ENCODE results near the gene LARGE1. TPM values are rescaled to one million over a fixed set of nuclear protein-coding genes. Genes with fewer than 3 reads are reported as not detected.

LARGE1 gene
- total and polyA plus RNA-seq, 2 of the 8 experiments (the other 6 are each of a cell fraction or from before 2014, with no cell fraction given): 43.7 to 83.0 TPM

DNA sequence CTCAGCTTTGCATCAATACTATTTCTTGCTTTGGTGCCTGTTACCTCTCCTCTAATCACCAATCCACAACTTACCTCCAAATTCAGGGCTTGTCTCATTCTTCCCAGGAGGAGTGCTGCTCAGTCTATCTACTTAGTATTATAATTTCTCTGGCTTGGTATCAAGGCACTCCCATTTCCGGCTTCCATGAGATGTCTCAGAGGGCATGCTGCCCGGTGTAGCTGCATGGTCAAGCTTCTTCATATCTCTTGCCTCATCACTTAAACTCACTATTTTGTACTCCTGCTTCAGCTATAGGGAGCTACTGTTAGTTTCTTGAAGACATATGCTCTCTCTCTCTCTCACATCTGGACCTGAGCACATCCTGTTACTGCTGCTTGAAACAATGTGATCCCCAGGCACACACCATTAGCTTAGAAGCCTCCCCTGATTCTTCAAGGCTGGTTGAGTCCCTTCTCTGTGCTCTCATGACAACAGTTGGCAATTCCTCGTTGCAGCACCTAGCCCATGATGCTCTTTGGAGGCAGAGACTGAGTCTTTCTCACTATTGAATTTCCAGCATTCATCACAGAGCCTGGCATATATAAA is 679.3 kb downstream of the LARGE1 start:
- no peak overlapping the region for H3K9ac ChIP-seq (replicated peaks in 1 of 4; ENCODE audit: extremely low read depth in 1 of 4, low read depth in 3 of 4, low read length in 3 of 4)
- no peaks in the 10 kb centered on the region for H3K36me3 ChIP-seq (ENCODE audit: control insufficient read depth in 2 of 4, insufficient read depth in 4 of 4, low read length in 3 of 4)
- H4K5ac ChIP-seq (ENCODE audit: insufficient read length, low read depth, low read length): no peak overlapping the region
- no peaks in the 10 kb centered on the region for H3K79me2 ChIP-seq (ENCODE audit: control insufficient read depth in 1 of 2, insufficient read depth in 2 of 2, low read length in 2 of 2)
- ChIA-PET CTCF (ENCODE audit: partially characterized antibody) (interaction anchor here (0.6 kb wide), 1 partner anchor 1243 kb away, joined by 3 read pairs; no protein-coding TSS in a partner anchor), POLR2A (ENCODE audit: partially characterized antibody) (no interaction called here)
- H3K18ac ChIP-seq (ENCODE audit: extremely low read depth, low read length): no peak overlapping the region
- no peaks in the 10 kb centered on the region for H4K20me1 ChIP-seq (replicated peaks in 1 of 2; ENCODE audit: control insufficient read depth in 1 of 2, insufficient read depth in 2 of 2, low read length in 2 of 2)
- 71% methylated on average over 3 of the region's 3 CpGs; no CpG with 5 or more reads in 1 of the 2 experiments for WGBS, 2 experiments (ENCODE audit: extremely low coverage in 1 of 2, insufficient coverage in 1 of 2, insufficient read length in 1 of 2, insufficient replicate concordance in 2 of 2, low coverage in 1 of 2, low lambda C conversion rate in 2 of 2, missing lambda C conversion rate in 1 of 2)
- no peak overlapping the region for H4K8ac ChIP-seq (ENCODE audit: extremely low read depth, insufficient read depth, low read length)
- H2BK12ac ChIP-seq (ENCODE audit: low read depth, low read length): no peak overlapping the region
- H2BK15ac ChIP-seq (ENCODE audit: low read length): no peak overlapping the region
- no peak overlapping the region for H3K23ac ChIP-seq (ENCODE audit: insufficient read length)
- H3K27ac ChIP-seq (ENCODE audit: low read depth, low read length): no peak overlapping the region
- H3K23me2 ChIP-seq (ENCODE audit: low read depth, low read length): no peaks in the 10 kb centered on the region
- no peak overlapping the region for H3K4me2 ChIP-seq (ENCODE audit: insufficient read depth in 1 of 2, low read depth in 2 of 2, low read length in 2 of 2)
- H3K27me3 ChIP-seq (replicated peaks in 1 of 4; ENCODE audit: control insufficient read depth in 3 of 4, extremely low read depth in 1 of 4, insufficient read depth in 3 of 4, low read length in 3 of 4): no peaks in the 10 kb centered on the region
- no peak overlapping the region for H3K56ac ChIP-seq (replicated peaks; ENCODE audit: insufficient read length, low read depth, low read length)
- FAIRE-seq: no peak
- H3K4me3 ChIP-seq (ENCODE audit: extremely low read depth in 1 of 4, insufficient read depth in 2 of 4, low read depth in 3 of 4, low read length in 4 of 4): no peak overlapping the region
- no peaks in the 10 kb centered on the region for H3K79me1 ChIP-seq (ENCODE audit: low read depth, low read length)
- H4K91ac ChIP-seq (replicated peaks; ENCODE audit: insufficient read length, low read length): no peak overlapping the region
- no peak overlapping the region for H2AFZ ChIP-seq (ENCODE audit: low read length)
- TF ChIP-seq, protein P1, sequence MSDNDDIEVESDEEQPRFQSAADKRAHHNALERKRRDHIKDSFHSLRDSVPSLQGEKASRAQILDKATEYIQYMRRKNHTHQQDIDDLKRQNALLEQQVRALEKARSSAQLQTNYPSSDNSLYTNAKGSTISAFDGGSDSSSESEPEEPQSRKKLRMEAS (IDR thresholded peaks at IDR 0.05): no peak
- no peak for TF ChIP-seq SIRT6 (IDR thresholded peaks at IDR 0.05; ENCODE audit: low read length)
- TF ChIP-seq, protein P2, sequence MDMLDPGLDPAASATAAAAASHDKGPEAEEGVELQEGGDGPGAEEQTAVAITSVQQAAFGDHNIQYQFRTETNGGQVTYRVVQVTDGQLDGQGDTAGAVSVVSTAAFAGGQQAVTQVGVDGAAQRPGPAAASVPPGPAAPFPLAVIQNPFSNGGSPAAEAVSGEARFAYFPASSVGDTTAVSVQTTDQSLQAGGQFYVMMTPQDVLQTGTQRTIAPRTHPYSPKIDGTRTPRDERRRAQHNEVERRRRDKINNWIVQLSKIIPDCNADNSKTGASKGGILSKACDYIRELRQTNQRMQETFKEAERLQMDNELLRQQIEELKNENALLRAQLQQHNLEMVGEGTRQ (IDR thresholded peaks at IDR 0.05; ENCODE audit: low read length): no peak
- H2BK20ac ChIP-seq (ENCODE audit: low read length): no peak overlapping the region
- no peak for DNase-seq (ENCODE audit: low read depth in 1 of 2, low spot score in 2 of 2)
- H3K4ac ChIP-seq (replicated peaks; ENCODE audit: insufficient read length, low read depth, low read length): no peak overlapping the region
- no peak overlapping the region for H3K14ac ChIP-seq (ENCODE audit: insufficient read length)
- H3K4me1 ChIP-seq (replicated peaks in 1 of 4; ENCODE audit: control insufficient read depth in 3 of 4, insufficient read depth in 4 of 4, low read length in 3 of 4): no peaks in the 10 kb centered on the region; a peak in 1 of 7 replicates
- H2BK120ac ChIP-seq (replicated peaks; ENCODE audit: low read depth, low read length): no peak overlapping the region
- H2AK5ac ChIP-seq (ENCODE audit: low read depth, low read length): no peak overlapping the region
- H2BK5ac ChIP-seq (ENCODE audit: low read depth, low read length): no peak overlapping the region
- peaks cover 0 to 8% of the 10 kb centered on the region in 2 experiments; a peak in 1 of 4 replicates for H3K9me3 ChIP-seq (ENCODE audit: insufficient read depth in 2 of 2, low read depth in 1 of 2, low read length in 1 of 2)
